Endothelial cell (in vitro differentiated cells): Measurements from ENCODE around the gene CDK5. TPM values are rescaled to one million over a fixed set of nuclear protein-coding genes. Genes with fewer than 3 reads are reported as not detected.

ENCODE experiments used
- DNase-seq: peaks from one replicate; pipeline ENCODE4 v3.0.0; 2021; ENCODE audit warnings: low spot score
- H3K27ac Mint-ChIP-seq: one replicate; pipeline ENCODE4 v1.8.0; 2021; ENCODE audit warnings: mixed read lengths, inconsistent platforms; ENCODE audit not compliant: unreplicated experiment
- H3K27me3 Mint-ChIP-seq: one replicate; pipeline ENCODE4 v1.8.0; 2021; ENCODE audit warnings: mild to moderate bottlenecking, moderate library complexity, mixed read lengths, inconsistent platforms; ENCODE audit not compliant: unreplicated experiment
- H3K36me3 Mint-ChIP-seq: one replicate; pipeline ENCODE4 v1.8.0; 2021; ENCODE audit warnings: mild to moderate bottlenecking, low read depth, mixed read lengths, inconsistent platforms; ENCODE audit not compliant: unreplicated experiment
- H3K4me1 Mint-ChIP-seq: one replicate; pipeline ENCODE4 v1.8.0; 2021; ENCODE audit warnings: mild to moderate bottlenecking, mixed read lengths, inconsistent platforms; ENCODE audit not compliant: unreplicated experiment
- H3K4me3 Mint-ChIP-seq: one replicate; pipeline ENCODE4 v1.8.0; 2021; ENCODE audit warnings: mild to moderate bottlenecking, mixed read lengths, inconsistent platforms; ENCODE audit not compliant: unreplicated experiment
- H3K9me3 Mint-ChIP-seq: one replicate; pipeline ENCODE4 v1.8.0; 2021; ENCODE audit warnings: mixed read lengths, inconsistent platforms; ENCODE audit not compliant: unreplicated experiment
- total RNA-seq: library from RNA; stranded (reverse); fragmentation: NEBNext Ultra II Directional; extraction: Animal tissue kit (Norgen Biotek cat#: 25700); gene quantifications from one replicate; pipeline ENCODE4 v1.2.1, GENCODE V29; 2021; ENCODE audit not compliant: unreplicated experiment
- TF ChIP-seq, protein P1 (sequence below): fragments of 200-600 bp; sonication (generic); IDR thresholded peaks from one replicate; pipeline ENCODE4 v1.5.0; 2021; ENCODE audit warnings: antibody characterized with exemption; ENCODE audit not compliant: unreplicated experiment

Gene CDK5
- total RNA-seq, 1 donor from 2014 or later: 26.7 TPM

DNA sequence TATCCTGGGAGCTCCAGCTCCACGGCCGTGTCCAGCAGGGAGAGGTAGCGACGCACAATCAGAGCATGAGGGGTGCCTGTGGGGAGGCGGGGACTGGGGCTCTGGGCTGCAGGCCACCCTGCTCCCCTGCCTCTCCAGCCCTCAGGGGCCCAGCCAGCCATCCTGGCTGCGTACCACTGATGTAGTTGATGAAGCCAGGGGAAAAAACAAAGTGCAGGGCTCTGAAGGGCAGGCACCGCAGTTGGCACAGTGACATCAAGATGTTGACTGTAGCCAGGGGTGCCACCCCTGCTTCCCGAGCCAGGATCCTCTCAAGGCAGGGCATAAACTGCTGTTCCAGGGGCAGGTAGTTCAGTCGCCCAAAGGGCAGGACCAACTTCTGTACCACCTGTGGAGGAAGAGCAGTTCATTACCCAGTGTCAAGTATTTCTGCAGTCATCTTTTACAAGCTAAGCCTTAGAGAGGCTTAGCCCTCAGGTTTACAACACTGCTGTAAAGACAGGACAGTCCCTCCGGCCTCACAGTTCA lies 20.1 kb upstream of the CDK5 start:
- Mint-ChIP-seq H3K9me3 (no peaks in the 10 kb centered on the region), H3K4me1 (peaks cover 16% of the 10 kb centered on the region)

DNA sequence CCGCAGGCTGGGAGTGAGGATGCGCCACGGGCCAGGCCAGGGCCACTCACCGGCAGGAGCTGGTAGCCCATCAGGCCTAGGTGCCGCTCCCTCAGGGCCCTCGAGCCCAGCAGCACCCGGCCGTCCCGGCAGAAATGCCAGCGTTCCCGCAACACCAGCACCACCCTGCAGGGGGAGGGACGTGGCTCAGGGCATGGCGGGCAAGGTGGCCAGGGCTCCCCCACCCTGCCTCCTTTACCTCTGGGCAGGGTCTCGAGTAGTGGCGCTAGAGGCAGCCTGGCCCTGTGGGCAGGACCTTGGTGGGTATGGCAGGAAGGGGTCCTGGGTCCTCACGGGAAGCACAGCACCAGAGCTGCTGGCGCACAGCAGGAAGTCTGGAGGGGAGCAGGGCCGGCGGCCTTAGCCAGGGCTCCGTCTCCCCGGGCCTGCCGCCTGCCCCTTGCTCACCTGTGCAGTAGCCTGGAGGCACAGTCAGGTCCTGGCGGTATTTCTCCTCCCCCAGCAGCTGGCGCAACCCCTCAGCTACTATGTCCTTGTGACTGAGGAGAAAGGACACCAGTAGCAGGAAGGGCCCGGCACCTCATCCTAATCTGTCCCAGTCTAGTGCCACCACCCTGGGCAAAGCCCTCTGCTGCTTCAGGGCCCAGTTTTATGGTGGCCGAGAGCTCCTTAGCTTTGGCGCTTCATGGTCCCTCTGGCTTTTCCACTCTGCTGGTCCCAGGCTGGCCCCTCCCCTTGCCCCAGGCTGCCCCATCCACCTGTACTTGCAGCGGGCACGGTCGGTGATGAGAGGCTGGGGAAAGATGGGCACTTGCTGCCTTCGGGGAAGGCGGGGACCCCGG lies 19.4 kb upstream of the CDK5 start:
- TF ChIP-seq, protein P1, sequence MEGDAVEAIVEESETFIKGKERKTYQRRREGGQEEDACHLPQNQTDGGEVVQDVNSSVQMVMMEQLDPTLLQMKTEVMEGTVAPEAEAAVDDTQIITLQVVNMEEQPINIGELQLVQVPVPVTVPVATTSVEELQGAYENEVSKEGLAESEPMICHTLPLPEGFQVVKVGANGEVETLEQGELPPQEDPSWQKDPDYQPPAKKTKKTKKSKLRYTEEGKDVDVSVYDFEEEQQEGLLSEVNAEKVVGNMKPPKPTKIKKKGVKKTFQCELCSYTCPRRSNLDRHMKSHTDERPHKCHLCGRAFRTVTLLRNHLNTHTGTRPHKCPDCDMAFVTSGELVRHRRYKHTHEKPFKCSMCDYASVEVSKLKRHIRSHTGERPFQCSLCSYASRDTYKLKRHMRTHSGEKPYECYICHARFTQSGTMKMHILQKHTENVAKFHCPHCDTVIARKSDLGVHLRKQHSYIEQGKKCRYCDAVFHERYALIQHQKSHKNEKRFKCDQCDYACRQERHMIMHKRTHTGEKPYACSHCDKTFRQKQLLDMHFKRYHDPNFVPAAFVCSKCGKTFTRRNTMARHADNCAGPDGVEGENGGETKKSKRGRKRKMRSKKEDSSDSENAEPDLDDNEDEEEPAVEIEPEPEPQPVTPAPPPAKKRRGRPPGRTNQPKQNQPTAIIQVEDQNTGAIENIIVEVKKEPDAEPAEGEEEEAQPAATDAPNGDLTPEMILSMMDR: peak; percentile 56
- Mint-ChIP-seq H3K36me3 (peaks cover 21% of the 10 kb centered on the region), H3K4me3 (no peak overlapping the region), H3K27ac (no peak overlapping the region), H3K27me3 (peaks cover 18% of the 10 kb centered on the region), H3K9me3 (no peaks in the 10 kb centered on the region), H3K4me1 (peaks cover 13% of the 10 kb centered on the region)
- peak; percentile 69 for DNase-seq

More for the DNA sequence above, 20.1 kb upstream of the CDK5 start:
- Mint-ChIP-seq H3K36me3 (peaks cover 24% of the 10 kb centered on the region), H3K27me3 (peaks cover 20% of the 10 kb centered on the region), H3K4me3 (peak overlapping the region; percentile 76), H3K27ac (peak overlapping the region; percentile 11)
- TF ChIP-seq, protein P1: no peak
- DNase-seq: no peak

DNA sequence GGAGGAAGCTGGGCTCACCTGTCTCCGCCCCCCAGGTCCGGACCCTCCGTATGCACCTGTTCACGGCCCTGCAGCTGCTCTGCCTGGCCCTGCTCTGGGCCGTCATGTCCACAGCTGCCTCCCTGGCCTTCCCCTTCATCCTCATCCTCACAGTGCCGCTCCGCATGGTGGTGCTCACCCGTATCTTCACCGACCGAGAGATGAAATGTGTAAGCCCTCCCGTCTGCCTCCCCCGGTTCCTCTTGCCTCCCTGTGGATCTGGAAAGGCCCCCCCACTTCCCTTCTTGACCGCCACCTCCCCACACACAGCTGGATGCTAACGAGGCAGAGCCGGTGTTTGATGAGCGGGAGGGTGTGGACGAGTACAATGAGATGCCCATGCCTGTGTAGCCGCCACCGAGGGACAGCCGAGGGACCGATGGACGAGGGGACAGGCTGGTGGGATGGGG lies 18.3 kb upstream of the CDK5 start:
- Mint-ChIP-seq H3K4me1 (peaks cover 13% of the 10 kb centered on the region), H3K27ac (no peak overlapping the region), H3K36me3 (peaks cover 21% of the 10 kb centered on the region), H3K4me3 (no peak overlapping the region), H3K9me3 (no peaks in the 10 kb centered on the region), H3K27me3 (peaks cover 18% of the 10 kb centered on the region)
- TF ChIP-seq, protein P1: no peak
- DNase-seq: no peak

DNA sequence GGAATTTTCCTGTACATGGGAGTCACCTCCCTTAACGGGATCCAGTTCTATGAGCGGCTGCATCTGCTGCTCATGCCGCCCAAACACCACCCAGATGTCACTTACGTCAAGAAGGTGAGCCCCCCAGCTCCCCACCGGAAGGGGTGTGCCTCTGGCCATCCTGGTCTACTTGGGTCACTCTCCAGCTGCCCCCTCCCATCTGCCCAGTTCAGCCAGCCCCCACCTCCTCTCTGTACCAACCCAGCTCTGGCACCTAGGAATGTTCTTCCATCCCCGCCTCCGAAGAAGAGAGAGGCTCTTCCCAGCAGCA lies 17.9 kb upstream of the CDK5 start:
- Mint-ChIP-seq H3K27ac (no peak overlapping the region), H3K4me3 (no peak overlapping the region), H3K36me3 (peaks cover 21% of the 10 kb centered on the region), H3K27me3 (peaks cover 18% of the 10 kb centered on the region), H3K4me1 (peaks cover 13% of the 10 kb centered on the region), H3K9me3 (no peaks in the 10 kb centered on the region)
- no peak for DNase-seq
- TF ChIP-seq, protein P1: no peak
